Globus pallidus (tissue), 1 donor: ENCODE data around the gene FEN1.

ENCODE experiments used
- DNase-seq: peaks from one replicate; pipeline ENCODE4 v3.0.0-alpha.2; 2015; ENCODE audit warnings: low spot score

FEN1 gene

DNA sequence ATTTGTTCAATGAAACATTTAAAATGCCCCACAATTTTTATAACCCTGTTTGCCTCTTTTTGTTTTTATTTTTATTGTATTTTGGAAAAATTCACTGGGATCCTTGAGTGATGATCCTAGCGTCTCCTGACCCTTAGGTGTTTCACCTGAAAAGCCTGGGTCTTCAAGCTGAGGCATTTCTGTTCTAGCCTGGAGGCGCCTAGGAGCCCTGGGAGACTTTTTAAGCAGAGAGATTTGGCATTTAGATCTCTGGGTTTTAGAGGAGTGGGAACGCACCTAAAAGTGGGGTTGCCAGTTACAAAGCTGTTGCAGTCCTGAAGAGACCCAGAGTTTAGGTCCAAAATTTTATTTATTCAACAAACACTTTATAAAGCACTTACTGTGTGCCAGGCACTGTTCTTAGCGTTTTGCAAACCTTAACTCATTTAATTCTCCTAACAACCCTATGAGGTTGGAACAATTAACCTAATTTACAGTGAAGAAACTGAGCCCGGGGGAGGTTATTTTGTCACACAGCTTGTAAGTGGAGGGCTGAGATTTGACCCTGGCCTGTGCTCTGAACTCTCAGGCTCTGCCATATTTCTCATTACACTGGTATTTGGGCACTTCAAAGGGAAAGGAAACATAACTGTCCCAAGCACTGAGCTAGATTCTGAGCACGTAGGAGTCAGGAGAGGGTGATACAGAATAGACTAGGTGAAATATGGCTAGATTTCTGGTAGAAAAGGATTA, 24.9 kb downstream of the FEN1 start:
- DNase-seq, result no peak

DNA sequence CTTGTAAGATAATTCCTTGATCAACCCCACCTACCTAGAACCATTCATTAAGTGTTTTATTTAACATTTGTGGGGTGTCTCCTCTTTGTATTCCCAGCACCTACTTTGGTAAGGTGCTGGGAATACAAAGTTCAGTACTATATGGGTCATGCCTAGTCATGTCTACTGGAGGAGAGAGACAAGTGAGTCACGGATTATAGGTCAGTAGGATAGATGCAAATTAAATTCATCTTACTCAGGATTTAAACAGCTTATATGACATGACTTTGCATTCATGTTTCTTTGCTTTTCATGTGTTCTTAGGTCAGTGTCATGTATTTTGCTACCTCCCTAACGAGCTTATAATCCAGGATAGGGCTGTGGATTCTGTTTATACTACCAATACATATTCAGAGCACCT, 27.5 kb downstream of the FEN1 start:
- DNase-seq, result no peak

DNA sequence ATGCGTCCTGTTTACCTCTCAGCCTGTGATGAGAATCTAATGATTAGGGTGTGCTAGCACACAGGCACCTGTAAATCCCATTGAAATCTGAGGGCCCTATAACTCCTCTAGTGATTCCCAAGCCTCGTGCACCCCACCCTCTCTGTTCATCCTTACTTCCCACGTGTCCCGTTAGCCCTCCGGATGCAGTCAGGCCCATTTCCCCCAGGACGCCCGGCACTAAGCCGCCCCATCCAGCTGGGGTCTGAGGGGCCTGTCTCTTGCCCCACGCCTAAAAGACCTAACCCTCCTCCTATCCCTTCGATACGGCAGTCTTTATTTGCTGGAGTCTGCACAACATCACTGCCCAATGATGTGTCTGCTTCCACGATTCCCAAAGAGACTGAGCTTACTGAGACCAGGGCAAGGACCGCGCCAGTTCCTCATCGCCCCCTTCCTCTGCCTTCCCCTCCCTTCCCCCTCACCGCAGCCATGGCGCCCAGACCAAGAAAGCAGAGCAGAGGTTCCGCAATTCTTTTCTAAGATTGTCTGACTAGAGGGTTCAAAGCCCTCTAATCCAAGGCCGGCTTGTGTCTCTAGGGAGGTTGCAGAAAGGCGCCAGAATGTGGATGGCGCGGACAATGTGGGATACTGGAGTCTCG, 34.3 kb downstream of the FEN1 start:
- DNase-seq, result no peak

DNA sequence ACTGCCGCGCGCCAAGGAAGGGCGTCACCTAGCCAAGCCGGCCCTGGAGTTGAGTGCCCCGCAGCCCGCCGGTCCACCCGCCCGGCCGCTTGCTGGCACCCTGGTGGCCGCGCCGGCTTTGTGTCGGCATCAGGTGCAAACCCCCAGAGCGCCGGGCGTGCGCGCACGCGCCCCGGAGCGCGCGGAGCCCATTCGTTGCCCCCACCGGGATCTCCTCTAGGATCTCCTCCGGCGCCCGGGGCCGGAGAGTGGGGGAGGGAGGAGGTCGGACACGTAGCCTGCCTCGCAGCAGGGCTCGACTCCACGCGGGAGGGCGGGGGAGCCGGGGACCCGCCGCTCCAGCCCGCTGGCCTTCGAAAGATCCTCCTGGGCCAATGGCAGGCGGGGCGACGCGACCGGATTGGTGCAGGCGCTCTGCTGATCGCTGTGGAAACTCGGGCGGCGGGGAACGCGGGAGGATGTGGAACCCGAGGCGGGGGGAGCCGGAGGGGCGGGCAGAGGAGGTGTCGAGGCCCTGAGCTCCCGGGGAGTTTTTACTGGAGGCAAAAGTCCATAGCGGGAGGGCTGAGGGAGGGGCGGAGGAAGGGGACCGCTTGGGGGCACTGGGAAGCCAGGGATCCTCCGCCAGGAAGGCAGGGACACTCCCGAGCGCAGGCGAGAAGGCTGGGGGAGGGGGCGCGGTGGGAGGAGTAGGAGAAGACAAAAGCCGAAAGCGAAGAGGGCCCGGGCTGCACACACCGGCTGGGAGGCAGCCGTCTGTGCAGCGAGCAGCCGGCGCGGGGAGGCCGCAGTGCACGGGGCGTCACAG, 35.1 kb downstream of the FEN1 start, which contains the start of gene FADS2:
FADS2 (plus strand) TSS at position 730 of the 808 bp plus-strand sequence. CDS start 91 bp downstream, outside the sequence.
- DNase-seq, result peak; percentile 94

DNA sequence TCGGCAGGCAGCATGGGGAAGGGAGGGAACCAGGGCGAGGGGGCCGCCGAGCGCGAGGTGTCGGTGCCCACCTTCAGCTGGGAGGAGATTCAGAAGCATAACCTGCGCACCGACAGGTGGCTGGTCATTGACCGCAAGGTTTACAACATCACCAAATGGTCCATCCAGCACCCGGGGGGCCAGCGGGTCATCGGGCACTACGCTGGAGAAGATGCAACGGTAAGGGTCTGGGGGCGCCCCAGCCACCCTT, 35.6 kb downstream of the FEN1 start:
- no peak for DNase-seq

DNA sequence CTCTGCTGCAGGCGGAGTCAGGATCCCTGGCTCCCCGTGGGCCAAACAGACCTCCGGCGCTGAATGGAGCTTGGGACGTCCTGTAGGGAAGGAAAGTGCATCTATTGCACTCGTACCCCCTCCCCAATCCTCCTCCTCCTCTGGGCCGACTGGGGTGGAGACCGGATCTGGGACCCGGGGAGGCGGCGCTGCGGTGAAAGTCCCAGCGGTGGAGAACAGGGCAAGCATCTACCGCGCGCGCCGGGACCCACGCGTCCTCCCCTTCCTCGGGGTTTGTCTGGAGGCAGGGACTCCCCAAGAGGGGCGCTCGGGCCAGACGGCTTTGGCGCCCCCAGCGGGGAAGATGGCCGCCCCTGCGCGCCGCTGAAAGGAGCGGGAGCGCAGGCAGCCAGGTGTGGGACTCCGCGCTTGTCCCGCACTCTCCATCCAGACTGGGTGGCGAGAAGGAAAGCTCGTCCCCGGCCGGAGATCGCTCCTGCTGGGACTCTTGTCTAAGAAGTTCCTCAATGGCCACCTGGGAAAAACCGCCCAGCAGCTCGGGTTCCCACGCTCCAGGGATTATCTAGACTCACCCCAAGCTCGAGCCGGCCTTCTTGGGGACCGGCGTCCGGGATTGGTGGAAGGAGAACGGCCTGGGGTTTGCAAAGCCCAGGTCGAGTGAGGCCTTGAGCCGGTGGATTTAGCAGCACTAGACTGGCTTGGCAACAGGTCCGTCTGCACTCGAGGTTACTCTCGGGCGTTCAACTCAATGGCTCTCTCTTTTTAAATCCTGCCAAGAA, 36.1 kb downstream of the FEN1 start:
- peak; percentile 30 for DNase-seq

DNA sequence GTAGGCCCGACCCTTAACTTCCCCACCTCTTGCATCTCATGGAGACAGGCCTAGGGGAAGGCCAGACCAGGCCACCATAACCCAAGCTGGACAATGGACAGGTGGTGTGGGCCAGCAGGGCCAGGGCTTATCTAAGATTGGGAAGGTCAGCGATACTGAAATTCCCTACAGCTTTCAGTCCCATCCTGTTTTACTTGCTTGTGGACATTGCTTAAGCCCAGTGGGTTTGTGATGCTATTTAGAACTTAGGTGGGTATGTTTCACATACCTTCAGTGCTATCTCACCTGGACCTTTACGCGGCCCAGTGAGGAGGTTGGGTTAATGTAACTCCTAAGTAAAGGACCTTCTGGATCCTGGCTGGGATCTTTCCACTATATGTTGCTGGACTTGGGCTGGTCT, 37.1 kb downstream of the FEN1 start:
- DNase-seq, result no peak

DNA sequence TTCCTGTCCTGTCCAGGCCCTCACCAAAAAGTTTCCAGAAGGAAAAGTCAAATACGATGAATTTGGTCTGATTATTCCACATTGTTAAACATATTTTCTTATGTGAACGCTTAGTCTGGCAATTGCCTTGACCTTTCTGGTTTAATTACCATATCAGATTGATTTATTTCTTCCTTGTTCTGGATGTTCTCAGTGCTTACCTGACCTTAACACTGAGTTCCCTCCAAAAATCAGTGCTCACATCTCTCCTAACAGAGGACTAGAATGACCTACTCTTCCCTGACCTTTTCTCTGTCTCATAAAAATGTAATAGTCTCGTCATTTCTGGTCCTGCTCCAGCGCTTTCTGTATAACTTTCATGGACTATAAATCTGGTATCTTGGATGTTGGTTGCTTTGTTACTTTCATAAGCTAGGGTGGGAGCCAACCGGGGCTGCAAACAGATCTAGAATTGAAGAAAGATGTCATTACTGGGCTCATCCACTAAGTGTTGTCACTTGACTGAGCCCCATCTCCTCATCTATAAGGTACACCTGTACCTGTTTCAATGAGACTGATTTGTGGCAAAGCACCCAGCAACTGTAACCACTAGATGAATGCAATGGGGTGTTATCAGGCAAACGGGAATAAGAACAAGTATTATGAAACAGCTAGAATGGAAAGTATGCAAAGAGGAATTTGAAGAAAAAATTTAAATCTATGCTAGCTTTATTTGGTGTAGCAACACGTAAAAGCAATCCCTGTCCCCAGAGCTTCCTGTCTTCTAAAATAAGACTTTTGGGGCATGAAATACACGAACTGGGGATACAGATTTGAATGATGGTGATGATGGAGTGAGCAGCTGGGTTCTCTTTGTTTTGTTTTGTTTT, 37.8 kb downstream of the FEN1 start:
- DNase-seq, result no peak

DNA sequence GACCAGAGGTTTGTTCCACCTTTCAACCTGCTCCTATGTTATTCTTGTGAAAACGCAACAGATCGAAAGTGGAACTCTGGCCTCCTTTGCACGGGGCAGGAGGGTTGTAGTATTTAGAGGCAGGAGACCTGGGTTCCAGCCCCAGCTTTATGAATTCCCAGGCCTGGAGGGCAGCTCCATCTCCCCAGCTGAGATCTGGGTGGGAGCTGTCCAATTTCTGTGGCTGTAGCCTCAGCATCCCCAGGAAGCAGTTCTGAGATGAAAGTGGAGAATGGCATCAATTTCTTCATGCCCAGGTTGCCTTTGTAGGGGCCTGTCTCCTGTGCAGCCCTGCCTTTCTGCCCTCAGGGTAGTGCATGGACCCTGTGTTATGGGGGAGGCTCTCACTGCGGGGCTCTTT, 39.5 kb downstream of the FEN1 start:
- no peak for DNase-seq

DNA sequence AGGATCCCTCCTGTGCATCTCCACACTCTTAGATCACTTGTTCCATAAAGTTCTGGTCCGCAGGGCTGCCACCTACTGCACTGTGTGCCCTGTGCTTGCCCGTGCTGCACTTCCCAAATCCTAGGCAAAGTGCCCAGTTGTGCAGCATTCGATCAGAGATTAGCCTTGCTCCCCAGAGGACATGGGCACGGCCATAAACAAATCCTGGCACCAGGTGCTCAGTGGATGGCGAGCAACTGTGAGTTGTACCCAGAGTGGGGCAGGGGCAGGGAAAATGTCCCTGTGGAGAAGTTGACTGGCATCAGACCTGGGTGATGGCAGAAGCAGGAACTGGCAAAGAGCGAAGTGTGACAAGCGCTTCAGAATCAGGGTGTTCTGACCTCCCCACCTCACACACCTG, 40.0 kb downstream of the FEN1 start:
- DNase-seq, result no peak

DNA sequence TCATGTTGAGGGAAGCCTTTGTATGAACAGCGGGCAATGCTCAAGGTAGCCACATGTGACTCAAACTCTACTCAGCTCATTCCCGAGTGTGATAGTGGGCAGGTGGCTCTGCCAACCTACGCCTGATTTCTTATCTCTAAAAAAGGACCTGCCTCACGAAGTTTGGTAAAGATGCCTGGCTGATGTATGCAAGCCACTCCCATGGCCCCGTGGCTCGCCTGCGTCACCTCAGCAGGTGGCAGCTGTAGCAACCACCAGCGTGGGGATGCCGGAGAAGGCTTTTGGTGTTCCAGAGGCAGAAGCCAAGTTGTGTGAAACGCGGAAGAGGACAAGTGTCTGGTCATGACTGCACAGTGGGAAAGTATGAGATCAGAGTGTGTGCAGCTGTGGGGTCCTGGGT, 40.8 kb downstream of the FEN1 start:
- DNase-seq, result no peak

DNA sequence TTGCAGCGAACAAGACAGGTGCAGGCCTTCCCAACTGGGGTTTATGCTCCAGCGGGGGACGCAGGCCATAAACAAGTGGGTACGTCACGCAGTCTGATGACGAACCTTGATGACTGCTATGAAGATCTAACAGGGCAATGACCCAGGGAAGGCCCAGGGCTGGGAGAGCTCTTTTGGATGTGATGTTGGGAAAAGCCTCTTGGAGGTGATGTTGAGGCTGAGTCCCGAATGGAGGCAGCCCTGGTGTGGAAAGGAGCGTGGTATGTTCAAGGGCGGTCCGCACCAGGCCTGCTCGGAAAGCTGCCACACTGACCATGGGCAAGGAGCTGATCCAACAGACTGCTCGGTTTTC, 41.2 kb downstream of the FEN1 start:
- DNase-seq, result no peak

DNA sequence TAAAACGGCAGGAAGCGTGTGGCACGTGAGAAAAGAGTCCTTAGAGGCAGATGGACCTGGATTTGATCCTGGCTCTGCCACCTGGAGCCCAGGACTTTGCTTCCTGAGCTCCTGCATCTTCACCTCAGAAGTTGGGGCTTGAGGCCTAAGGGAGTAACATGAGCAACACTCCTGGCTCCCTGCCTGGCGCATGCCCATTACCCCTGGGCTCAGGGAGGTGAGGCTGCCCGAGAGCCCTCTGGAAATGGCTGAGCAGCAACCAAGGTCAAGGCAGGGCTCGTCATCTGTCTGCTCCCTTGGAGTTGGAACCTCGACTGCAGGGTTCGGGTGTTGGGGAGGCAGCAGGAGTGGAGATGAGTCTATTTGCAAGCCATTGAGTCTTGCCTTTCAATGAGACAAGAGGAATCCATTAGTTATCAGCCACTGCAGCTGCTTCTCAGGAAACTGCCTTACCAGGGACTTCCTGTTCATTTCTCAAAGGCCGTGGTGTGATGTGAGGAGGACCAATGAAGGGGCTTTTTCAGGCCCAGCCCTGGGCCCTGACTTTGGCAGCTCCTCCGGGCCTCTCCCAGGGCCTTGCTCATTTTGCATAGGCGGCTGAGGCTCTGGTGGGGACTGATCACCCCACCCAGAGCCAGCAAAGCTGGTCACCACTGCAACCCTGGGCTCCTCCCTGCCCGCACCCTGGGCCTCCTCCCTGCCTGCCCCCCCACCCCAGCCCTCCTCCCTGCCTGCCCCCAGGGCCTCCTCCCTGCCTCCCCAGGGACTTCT, 41.8 kb downstream of the FEN1 start:
- no peak for DNase-seq

DNA sequence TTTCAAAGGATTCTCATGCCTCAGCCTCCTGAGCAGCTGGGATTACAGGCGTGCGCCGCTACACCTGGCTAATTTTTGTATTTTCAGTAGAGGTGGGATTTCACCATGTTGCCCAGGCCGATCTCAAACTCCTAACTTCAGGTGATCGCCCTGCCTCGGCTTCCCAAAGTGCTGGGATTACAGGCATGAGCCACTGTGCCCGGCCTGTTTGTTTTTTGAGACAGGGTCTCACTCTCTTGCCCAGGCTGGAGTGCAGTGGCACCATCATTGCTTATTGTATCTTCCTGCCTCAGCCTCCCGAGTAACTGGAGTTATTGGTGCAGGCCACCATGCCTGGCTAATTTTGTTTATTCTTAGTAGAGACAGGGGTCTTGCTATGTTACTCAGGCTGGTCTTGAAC, 43.5 kb downstream of the FEN1 start:
- no peak for DNase-seq

DNA sequence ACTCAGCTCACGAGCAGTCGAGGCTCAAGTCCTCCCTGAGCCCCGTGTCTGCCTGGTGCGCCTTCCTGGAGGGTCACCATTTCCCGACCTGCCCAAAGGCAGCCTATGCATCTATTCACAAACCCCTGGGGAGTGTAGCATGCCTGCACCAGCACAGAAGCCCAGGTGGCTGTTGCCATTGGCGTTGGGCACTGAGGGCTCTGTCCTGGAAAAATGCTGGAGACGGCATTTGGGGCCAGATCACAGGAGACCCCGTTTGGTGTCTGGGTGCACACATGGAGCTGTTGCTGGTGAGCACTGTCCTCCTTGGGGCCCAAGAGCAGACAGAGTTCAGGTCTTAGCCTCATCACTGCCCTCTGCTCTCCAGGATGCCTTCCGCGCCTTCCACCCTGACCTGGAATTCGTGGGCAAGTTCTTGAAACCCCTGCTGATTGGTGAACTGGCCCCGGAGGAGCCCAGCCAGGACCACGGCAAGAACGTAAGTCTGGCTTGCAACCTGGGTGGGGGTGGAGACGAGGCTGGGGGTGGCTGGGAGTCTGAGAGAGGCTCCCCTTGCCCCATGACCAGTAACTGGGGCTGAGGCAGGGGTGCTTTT, 44.8 kb downstream of the FEN1 start:
- no peak for DNase-seq

DNA sequence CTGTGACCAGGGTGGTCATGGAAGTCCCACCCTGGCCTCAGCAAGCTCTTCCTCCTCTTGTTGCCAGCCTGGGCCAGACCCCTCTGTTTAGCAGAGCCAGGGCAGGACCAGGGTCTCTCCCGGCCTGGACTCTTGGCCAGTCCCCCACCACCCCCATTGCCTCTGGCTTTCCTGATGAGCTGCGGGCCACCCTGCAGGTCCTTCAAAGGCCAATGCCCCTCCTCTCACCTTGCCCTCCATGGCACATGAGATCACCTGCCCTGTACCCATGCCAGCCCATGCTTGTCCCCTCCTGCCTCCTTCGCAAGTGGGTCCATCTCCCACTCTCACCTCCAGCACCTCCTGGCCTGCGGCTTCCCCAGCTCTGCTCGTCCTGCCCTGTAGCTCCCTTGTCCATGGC, 45.8 kb downstream of the FEN1 start:
- no peak for DNase-seq

DNA sequence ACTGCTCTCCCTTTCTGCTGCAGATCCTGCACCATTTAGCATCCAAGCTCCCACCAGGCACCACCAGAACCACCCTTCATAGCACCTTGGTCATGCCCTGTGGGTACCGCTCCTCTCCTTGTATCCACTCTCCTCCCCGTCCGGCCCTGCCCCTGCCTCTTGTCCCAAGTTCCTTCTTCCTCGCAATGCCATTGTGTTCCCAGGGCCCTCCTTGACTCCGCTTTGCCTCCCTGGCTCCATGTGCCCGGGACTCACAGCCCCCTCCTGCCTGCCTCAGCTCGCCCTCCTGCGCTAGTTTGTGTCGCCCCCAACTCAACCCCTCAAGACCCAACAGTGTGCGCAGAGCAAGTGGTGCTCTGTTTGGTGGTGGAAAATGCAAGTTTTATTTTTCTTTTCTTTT, 46.2 kb downstream of the FEN1 start:
- DNase-seq, result no peak

DNA sequence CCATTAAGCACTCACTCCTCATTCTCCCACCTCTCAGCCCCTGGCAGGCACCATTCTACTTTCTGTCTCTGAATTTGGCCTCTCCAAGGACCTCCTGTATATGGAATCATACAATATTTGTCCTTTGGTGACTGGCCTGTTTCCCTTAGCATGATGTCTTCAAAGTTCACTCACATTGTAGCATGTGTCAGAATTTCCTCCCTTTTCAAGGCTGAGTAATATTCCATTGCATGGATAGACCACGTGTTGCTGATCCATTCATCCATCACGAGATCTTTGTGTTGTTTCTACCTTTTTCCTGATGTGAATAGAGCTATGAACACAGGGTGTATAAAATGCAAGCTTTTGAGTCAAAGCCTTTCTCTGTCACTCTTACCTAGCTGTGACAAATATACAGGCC, 47.0 kb downstream of the FEN1 start:
- DNase-seq, result no peak

DNA sequence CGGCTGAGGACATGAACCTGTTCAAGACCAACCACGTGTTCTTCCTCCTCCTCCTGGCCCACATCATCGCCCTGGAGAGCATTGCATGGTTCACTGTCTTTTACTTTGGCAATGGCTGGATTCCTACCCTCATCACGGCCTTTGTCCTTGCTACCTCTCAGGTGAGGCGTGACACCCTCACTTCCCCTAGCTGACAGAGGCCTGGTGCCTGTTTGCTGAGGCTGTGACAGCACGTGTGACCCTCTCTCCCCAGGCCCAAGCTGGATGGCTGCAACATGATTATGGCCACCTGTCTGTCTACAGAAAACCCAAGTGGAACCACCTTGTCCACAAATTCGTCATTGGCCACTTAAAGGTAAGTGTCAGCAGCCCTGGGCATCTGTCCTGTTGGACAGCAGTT, 47.7 kb downstream of the FEN1 start:
- no peak for DNase-seq
